Left colon (tissue), 2 donors: ENCODE results near the gene ZBTB16. TPM values are rescaled to one million over a fixed set of nuclear protein-coding genes. Genes with fewer than 3 reads are reported as not detected.

Experiments
- ATAC-seq: fragments of 200-7000 bp; cut with Tn5 transposase; one replicate; pipeline ENCODE4 v1.9.1; 2020; ENCODE audit warnings: mild to moderate bottlenecking, moderate library complexity
- DNase-seq, 2 donors: peaks; one replicate each; pipeline ENCODE4 v3.0.0-alpha.2; 2020
- intact Hi-C, 2 donors: fragments of 100-400 bp; cut with DNase I in 1 of 2; cut with micrococcal nuclease in 1 of 2; formaldehyde crosslinking; loops; one replicate each; pipeline versions ENCODE4 v1.11.2 to v1.14.0; 2022; cut with DNase I, micrococcal nuclease
- total RNA-seq, 2 donors: library from RNA; stranded (reverse); fragmentation: NEBNext Ultra II Directional; extraction: Animal tissue kit (Norgen Biotek cat#: 25700); gene quantifications; one replicate each; pipeline ENCODE4 v1.2.1, GENCODE V29; 2021
- donor health status: DM: no; HTN: no; CAD: no.
- donor health status: DM: yes; HTN: yes; CAD: no.

Gene ZBTB16
- total RNA-seq, 2 donors from 2014 or later, result 10.0 to 75.1 TPM

DNA sequence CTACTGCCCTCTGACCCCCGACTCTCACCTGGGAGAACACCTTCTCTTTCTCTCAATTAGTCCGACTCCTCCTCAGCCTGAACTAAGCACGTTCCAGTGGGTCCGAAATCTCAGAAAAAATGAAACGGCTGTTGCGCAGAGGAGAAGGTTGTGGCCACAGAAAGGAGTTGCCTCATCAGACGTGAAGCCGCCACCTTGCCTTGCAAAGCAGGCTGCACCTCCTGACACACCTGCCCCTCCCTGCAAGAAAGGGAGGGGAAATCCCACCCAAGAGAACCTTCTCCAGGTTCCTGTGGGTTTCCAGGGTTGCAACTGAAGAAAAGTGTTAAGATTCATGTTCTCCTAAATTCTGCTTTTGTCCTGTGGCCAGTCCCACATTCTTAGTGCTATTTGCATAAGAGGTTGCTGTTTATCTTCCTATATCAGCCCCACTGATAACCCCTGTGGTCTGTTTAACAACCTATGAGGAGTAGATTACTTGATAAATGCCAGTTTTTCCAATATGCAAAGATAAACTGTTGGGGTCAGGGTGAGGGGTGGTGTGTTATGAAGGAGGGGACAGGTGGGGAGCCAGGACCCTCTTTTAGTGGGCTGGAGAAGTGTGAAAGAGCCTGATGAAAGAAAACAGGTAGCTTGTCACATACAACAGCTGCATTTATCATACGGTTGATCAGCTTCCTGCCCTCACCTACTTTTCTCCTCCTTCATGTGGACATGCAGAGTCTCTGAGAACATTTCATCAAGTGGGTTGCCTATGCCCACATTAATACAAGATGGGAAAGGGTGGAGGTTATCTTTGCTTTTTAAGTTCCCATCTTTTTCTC, 18.2 kb downstream of the ZBTB16 start:
- intact Hi-C loops, result no loop called here
- DNase-seq, result peak in 1 of 2 donors; percentile 38
- peak; percentile 65 for ATAC-seq

DNA sequence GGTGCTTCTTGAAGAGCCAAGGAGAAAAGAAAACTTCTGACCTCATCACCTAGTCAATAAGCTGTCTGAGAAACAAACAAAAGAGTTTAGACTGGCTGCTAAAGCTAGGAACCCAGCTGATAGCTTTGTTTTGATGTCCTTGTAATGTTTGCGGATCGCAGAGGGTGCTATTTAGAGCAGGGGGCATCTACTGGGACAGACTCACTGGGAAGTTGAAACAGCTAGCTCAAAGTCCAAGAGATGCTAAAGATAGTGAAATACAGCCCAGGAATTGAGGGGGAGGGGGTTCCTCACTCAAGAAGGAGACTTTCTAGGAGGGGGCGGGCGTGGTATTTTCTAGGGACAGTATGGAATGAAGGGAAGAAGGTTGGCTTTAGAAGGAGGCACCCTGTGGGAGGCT, 18.9 kb downstream of the ZBTB16 start:
- ATAC-seq (peak; percentile 16), DNase-seq (no peak)

DNA sequence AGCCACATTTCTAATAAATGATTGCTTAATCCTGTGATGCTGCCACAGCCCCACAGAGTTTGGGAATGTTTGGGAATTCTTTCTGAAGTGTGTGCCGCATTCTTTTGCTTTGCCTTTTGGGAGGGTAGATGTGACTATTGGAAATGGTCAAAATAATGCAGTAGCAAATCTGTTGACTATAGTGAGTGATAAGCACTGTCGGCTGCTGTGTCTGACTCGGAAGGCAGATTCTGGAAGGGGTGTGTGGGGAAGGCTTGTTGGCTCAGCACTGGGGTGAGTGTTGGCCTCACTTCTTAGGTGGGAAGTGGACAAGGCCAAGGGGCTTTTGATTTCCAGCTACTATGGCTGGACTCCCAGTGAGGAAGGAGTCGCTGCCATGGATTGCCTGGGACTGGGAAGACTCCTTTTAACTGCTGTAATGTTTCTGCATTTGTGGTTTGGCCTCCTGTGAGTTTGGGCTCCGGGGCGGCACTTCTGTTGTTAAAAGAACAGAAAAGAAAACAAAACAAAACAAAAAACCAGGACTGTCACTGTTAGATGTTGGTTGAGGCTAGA, 20.1 kb downstream of the ZBTB16 start:
- DNase-seq (no peak), ATAC-seq (no peak)

More for the DNA sequence above, 18.9 kb downstream of the ZBTB16 start:
- intact Hi-C loops, result no loop called here

DNA sequence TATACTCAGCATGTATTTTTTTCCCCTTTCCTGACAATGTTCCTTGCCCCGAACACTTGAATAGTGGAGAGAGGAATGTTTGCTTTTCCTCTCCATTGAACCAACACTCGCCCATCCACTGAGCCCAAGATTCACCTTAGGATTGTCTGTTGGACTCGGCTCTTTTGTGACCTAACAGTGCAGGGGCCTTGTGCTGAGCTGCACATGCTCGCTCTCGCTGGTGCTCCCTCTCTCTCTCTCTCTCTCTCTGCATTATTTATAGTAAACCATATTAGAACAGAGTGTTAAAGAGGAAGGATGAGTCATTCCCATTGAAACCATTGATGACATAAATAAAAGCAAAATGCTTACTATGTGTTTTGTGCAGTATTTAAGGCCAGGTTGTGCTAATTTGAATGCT, 20.7 kb downstream of the ZBTB16 start:
- ATAC-seq (no peak), DNase-seq (no peak)
- intact Hi-C loops, result no loop called here

More for the DNA sequence above, 20.1 kb downstream of the ZBTB16 start:
- intact Hi-C loops, result no loop called here

DNA sequence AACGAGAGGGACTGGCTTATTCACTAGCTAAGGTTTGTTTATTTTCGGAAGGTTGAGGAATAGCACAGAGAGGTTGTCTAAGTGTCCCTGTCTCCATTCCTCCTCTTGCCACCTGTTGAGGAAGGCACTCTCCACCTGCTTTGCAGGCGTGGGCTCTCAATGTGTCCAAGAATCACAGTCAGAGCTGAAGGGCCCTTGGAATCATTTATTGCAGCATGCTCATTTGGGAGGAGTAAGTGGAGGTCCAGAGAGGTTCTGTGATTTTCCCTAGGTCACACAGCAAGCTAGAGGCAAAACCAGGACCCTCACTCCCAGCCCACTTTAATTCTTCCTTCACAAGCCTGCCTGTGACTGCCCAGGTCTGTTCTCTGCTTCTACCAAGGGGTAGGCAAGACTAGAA, 21.3 kb downstream of the ZBTB16 start:
- DNase-seq (no peak), ATAC-seq (no peak)
- intact Hi-C loops, result no loop called here

DNA sequence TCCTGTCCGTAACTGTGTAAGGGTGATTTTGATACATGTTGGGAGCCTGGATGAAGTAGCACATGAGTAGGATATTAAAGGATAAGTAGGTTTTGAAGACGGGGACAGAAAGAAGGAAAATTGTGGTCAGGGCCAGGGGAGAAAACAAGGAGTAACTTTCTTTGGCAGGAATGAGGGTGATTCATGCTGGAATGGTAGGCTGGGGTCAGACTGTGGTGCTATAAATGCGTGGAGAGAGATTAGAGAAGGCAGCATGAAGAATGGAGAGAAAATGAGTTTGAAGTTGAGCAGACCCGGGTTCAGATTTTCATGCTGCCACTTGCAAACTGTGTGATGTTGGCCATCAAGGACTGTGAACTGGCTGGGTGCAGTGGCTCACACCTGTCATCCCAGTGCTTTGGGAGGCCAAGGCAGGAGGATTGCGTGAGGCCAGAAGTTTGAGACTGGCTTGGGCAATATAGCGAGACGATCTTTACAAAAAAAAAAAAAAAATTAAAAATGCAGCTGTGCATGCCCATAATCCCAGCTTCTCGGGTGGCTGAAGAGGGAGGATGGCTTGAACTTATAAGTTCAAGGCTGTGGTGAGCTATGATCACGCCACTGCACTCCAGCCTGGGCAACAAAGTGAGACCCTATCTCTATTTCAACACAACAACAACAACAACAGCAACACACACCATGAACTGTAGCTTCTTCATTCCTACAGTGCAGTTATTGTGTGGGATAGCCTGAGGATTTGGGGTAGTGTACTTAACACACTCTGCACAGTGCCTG, 22.3 kb downstream of the ZBTB16 start:
- DNase-seq (no peak), ATAC-seq (no peak)
- intact Hi-C loops, result no loop called here

DNA sequence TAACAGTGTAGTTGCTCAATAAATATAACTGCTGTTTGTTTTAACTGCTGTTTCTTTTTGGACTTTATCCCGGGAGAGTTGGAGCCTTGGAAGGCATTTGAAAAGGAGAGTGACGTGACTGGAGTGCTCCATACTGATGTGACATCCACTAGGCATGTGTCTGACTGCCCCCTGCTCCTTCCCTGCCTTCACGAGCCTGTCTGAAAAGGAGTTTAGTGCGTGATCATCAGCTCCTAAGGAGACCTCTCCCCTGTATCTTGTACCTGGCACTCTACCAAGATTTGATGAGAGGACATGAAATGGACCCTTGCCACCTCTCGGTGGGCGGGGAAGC, 22.9 kb downstream of the ZBTB16 start:
- intact Hi-C loops, result no loop called here
- ATAC-seq (peak; percentile 75), DNase-seq (no peak)

DNA sequence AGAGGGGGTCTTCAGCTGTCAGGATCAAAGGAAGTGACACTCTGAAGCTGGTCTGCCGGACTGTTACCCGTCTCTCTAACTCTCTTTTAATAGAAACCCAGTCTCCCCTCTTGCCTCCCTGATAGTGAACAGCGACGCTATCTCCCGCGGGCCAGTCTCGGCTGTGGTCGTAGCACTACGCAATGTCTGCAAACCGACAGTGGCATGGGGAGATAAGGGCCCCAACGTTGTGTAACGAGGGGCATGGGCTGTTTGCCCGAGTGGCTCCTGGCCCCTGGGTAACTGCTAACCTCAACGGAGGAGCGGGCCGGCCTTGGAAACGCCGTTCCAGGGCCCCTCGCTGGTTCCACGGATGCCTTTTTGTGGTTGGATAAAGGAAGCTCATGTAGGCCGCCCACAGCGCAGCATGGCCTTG, 23.3 kb downstream of the ZBTB16 start:
- intact Hi-C loops, result no loop called here
- DNase-seq (no peak), ATAC-seq (no peak)

DNA sequence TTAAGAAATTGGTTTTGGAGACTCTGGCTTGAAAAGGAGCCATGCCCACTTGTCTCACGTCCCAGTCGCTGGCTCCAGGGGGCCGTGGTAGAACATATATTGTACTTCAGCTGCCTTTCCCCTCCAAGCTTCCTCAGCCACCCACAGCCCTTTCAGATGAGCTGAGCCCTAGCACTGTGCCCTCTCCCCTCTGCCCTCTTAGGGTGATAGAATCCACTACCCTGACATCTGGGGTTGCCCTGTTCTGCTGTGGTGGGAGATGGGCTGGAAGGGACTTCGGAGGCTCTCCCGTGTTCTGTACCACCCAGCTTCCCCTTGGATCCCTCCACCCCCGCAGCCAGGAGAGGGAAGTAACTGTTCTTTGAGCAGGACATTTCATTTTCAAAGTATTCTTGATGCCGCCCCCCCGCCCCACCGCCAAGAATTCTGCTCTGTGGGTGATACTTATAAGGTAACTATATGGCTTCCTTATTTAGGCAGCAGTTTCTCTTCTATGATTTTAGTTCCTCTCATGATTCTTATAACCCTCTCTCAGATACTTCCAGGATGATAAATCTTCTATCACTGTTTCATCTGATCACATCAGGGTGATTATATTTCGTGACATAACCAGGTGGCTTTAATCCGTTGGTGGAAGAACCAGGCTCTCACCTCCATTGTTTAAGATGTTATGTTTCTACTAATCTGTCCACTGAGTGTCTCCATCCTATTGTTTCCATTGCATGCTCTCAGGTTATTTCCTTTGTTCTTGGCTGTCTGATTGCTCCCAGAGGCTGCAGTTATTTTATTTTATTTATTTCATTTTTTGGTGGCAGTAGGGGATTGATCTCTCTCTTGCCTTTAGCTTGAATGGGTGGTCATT, 24.1 kb downstream of the ZBTB16 start:
- intact Hi-C loops, result no loop called here
- DNase-seq (no peak), ATAC-seq (no peak)

DNA sequence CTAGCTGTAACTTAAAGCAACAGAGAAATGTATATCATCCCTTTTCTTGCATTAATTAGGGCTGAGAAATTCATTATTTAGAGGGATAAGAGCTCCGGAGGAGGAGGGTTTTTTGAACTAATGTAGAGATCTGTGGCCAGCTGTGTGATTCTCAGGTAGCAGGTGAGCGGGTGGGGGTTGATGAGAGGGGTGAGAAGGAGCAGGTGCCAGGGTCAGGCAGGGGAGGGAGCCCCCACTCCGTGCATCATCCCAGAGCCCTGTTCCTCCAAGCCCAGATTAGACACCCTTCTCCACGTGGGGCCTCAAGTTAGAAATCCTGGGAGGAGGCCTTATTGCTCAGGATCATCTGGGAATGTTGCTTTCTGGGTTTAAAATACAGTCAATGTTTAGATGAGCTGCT, 24.9 kb downstream of the ZBTB16 start:
- ATAC-seq, result no peak
- intact Hi-C loops, result no loop called here
- DNase-seq, result no peak

DNA sequence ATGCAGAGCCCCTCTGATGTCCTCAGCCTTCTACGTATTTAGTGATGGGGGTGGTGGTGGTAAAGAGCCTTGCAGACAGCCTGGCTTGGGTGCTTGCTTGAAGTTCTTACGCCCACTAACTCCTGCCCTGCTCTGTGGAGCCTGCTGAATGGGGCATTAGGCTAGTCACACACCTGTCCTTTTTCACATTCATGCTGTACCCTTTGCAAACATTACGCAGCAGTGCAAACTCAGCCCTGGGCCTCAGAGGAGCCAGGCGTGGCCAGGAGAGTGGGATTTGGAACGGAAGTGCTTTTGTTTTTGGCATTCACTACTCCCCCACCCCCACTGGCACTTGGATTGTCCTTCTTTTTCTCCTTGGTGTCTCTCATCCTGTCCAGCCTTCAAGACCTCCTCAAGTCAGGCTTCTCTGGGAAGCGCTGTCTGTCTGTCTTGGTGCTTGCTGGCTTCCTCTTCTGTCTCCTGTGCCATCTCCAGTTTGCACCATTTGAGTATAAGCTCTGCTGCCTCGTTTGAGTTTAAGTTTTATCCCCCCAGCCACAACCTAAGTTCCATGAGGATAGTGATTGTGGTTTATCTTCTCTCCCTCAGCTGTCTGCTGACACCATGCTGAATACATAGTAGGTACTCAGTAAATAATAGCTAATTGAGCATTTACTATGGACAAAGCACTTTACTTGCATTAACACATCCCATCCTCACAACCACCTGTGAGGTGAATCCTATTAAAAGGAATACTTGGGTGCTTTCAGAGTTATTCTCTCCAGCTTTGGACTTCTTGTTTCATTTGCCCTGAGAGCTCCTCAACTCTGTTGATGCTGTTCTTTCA, 26.7 kb downstream of the ZBTB16 start:
- peak; percentile 36 to 51 for DNase-seq
- intact Hi-C loops, result no loop called here
- peak; percentile 79 for ATAC-seq

DNA sequence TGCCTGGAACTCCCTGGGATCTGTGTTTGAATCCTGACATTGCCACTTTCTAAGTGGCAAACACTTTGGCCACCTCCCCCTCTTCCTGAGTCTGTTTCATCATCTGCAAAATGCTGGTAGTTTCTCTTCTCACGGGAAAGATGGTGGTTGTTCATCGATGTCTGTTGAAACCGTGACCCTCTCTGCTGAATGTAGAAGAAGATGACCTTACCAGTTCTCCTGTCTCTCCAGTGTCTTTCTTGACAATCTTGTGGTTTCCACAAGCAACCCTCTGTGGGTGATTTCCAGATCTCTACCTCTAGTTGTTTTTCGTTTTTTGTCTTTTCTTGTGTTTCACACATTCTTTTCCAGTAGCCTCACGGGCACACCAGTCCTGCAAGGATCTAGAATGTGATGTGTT, 27.5 kb downstream of the ZBTB16 start:
- DNase-seq (no peak), ATAC-seq (no peak)
- intact Hi-C loops, result no loop called here

DNA sequence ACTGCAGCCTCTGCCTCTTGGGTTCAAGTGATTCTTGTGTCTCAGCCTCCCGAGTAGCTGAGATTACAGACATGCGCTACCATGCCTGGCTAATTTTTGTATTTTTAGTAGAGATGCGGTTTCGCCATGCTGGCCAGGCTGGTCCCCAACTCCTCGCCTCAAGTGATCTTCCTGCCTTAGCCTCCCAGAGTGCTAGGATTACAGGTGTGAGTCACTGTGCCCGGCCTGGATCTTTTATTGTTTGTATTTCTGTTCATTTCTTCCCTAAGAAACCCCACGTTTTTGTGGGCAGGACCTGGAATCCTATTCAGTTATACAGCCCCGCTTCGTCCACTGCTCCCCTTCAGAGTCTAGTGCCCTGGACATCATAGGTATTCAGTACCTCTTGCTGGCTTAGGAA, 28.7 kb downstream of the ZBTB16 start:
- intact Hi-C loops, result no loop called here
- no peak for DNase-seq
- no peak for ATAC-seq

DNA sequence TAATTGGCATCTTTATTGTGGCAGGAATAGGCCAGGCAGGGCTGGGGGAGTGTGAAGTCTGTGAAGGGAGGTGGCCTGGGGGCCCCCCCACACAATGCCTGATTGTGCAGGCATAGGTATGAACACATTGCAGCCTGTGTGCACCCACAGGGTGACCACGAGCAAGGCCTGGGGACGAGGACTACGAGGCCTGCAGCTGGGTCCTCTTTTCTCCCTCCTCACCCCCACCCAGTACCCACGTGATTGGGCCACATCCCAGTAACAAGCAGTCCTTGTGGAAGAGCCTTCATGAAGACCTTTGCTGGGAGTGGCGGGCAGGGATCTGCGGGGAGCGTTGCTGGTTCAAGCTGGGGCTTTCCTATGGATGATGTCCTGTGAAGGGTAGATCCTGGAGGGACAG, 29.3 kb downstream of the ZBTB16 start:
- intact Hi-C loops, result no loop called here
- DNase-seq, result no peak
- no peak for ATAC-seq

DNA sequence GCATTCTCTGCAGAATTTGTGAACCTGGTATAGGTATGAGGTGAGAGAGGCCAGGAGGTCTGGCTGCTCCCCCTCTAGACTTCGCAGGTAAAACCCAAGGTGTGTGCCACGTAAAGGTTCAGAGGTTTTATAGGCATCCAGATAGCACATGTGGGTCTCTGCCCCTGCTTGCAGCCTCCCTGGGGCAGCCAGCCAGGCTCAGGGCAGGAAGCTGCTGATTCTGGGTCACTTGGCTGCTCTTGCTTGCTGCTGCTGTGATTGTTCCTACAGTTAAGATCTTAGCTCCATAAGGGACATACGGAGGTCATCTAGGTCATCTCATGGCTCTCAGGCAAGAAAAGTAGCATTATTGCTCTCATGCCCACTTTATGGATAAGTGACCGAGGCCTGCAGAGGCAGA, 30.2 kb downstream of the ZBTB16 start:
- ATAC-seq (no peak), DNase-seq (no peak)
- intact Hi-C loops, result no loop called here

DNA sequence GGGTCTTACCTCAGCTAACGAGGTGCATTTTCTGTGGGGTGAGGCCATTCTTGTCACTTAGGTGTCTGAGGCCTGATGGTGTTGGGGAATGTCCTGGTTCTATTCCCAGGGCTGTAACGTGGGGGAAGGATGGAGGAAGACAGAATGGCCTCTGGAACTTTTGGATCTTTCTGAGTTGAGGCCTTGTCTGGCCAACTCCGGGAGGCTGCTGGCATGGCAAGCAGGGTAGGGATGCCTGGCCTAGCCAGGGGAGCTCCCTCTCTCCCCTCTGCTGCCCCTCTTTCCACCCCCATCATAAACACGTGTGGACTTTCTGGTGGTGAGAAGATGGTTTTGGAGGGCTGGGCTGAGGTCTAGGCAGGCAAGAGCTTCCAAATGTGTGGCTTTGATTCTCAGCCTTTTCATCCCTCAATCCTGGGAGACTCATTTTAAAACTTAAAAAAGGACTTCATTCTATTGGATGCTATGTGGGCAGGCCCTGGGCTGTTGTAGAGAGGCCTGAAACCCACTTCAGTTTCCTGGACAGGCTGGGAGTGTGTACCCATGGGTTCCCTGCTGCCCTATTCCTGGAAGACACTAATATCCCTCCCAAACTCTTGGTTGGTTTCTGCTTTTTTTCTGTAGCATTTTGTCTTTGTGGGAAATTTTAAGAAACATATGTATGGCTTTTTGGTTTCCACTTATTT, 30.9 kb downstream of the ZBTB16 start:
- DNase-seq (no peak), ATAC-seq (no peak)
- intact Hi-C loops, result no loop called here

DNA sequence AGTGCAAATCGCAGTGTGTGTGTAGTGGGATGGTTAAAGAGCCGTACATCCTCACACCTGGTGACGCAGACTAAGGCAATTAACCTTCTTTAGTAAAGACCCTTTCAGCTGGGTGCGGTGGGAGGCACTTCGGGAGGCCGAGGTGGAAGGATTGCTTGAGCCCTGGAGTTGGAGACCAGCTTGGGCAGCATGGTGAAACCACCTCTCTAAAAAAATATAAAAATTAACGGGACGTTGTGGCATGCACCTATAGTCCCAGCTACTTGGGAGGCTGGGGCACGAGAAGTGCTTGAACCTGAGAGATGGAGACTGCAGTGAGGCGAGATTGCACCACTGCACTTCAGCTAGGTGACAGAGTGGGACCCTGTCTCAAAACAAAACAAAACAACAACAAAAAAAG, 31.5 kb downstream of the ZBTB16 start:
- intact Hi-C loops, result no loop called here
- no peak for DNase-seq
- ATAC-seq, result no peak
